ENCODE data around the gene PYGO2.
"Not testable (repeated sequence)": the region's sequence is repeated elsewhere in the genome, so short reads cannot be mapped to it uniquely, and the experiment has no call there.

Gene PYGO2

GRCh38 chr1:154982897-154983648 lies 21.5 kb upstream of the PYGO2 start, which contains the start of gene FLAD1:
Gene FLAD1 (plus strand): TSS chr1:154983344. CDS start chr1:154983695, 351 bp downstream.
- Histone ChIP-seq H2AFZ (peak within 1 kb of the TSS; percentile 65), H3K9me3 (ENCODE audit: control insufficient read depth, low read length) (no peaks in the 10 kb centered on the region), H3K36me3 (ENCODE audit: control insufficient read depth, insufficient read depth, low read length) (no peaks in the 10 kb centered on the region), H3K4me2 (ENCODE audit: low read length) (peak within 1 kb of the TSS; percentile 95), H3K4me1 (no peaks in the 10 kb centered on the region), H3K4me3 (ENCODE audit: low read depth, low read length) (peak within 1 kb of the TSS; percentile 83), H3K27ac (peak within 1 kb of the TSS; percentile 18), H3K27me3 (ENCODE audit: control insufficient read depth, insufficient read depth, low read length) (no peaks in the 10 kb centered on the region), H3K9ac (no peak within 1 kb of the TSS), H3K79me2 (peaks cover 5% of the 10 kb centered on the region)
- TF ChIP-seq CTCF (IDR thresholded peaks at IDR 0.05), result no peak

- Histone ChIP-seq H3K4me2 (ENCODE audit: low read length) (peak overlapping the region; percentile 63), H3K36me3 (ENCODE audit: control insufficient read depth, insufficient read depth, low read length) (no peaks in the 10 kb centered on the region), H3K27ac (no peak overlapping the region), H3K27me3 (ENCODE audit: control insufficient read depth, insufficient read depth, low read length) (no peaks in the 10 kb centered on the region), H3K4me3 (ENCODE audit: low read depth, low read length) (no peak overlapping the region), H3K9me3 (ENCODE audit: control insufficient read depth, low read length) (no peaks in the 10 kb centered on the region), H3K4me1 (no peaks in the 10 kb centered on the region), H3K79me2 (peaks cover 7% of the 10 kb centered on the region), H2AFZ (peak overlapping the region; percentile 21), H3K9ac (no peak overlapping the region)
- TF ChIP-seq CTCF (IDR thresholded peaks at IDR 0.05), result no peak
Observed at GRCh38 chr1:154982341-154982740, 20.8 kb upstream of the PYGO2 start.

- Histone ChIP-seq H3K4me3 (ENCODE audit: low read depth, low read length) (no peak overlapping the region), H3K27ac (no peak overlapping the region), H3K79me2 (peaks cover 3% of the 10 kb centered on the region), H3K36me3 (ENCODE audit: control insufficient read depth, insufficient read depth, low read length) (no peaks in the 10 kb centered on the region), H3K9me3 (ENCODE audit: control insufficient read depth, low read length) (no peaks in the 10 kb centered on the region), H3K27me3 (ENCODE audit: control insufficient read depth, insufficient read depth, low read length) (no peaks in the 10 kb centered on the region), H2AFZ (no peak overlapping the region), H3K4me1 (no peaks in the 10 kb centered on the region), H3K9ac (no peak overlapping the region), H3K4me2 (ENCODE audit: low read length) (no peak overlapping the region)
- TF ChIP-seq CTCF (IDR thresholded peaks at IDR 0.05), result no peak
Observed at GRCh38 chr1:154978360-154978759, 16.8 kb upstream of the PYGO2 start.

GRCh38 chr1:154977762-154978161 lies 16.2 kb upstream of the PYGO2 start:
- H3K79me2 ChIP-seq; H3K4me1 ChIP-seq; H2AFZ ChIP-seq; H3K27me3 ChIP-seq (ENCODE audit: control insufficient read depth, insufficient read depth, low read length); H3K9ac ChIP-seq; H3K4me3 ChIP-seq (ENCODE audit: low read depth, low read length); H3K9me3 ChIP-seq (ENCODE audit: control insufficient read depth, low read length); H3K27ac ChIP-seq; H3K36me3 ChIP-seq (ENCODE audit: control insufficient read depth, insufficient read depth, low read length); H3K4me2 ChIP-seq (ENCODE audit: low read length): not testable (repeated sequence)

GRCh38 chr1:154975409-154976059 lies 14.0 kb upstream of the PYGO2 start:
- peaks cover 7% of the 10 kb centered on the region for H3K4me1 ChIP-seq
- H3K9ac ChIP-seq, result no peak overlapping the region
- TF ChIP-seq CTCF (IDR thresholded peaks at IDR 0.05), result no peak
- peaks cover 2% of the 10 kb centered on the region for H3K79me2 ChIP-seq
- H2AFZ ChIP-seq, result peak overlapping the region; percentile 52
- H3K27ac ChIP-seq, result peak overlapping the region; percentile 98
- no peaks in the 10 kb centered on the region for H3K36me3 ChIP-seq (ENCODE audit: control insufficient read depth, insufficient read depth, low read length)
- peak overlapping the region; percentile 94 for H3K4me3 ChIP-seq (ENCODE audit: low read depth, low read length)
- H3K9me3 ChIP-seq (ENCODE audit: control insufficient read depth, low read length), result no peaks in the 10 kb centered on the region
- H3K27me3 ChIP-seq (ENCODE audit: control insufficient read depth, insufficient read depth, low read length), result no peaks in the 10 kb centered on the region
- peak overlapping the region; percentile 91 for H3K4me2 ChIP-seq (ENCODE audit: low read length)

Measured in parathyroid adenoma (tissue), 2 donors.